HG03039 (cell line): ENCODE results near the gene CES4A.
"Not testable (repeated sequence)": the region's sequence is repeated elsewhere in the genome, so short reads cannot be mapped to it uniquely, and the experiment has no call there.

ENCODE experiments used
- ATAC-seq: cut with Tn5 transposase; IDR thresholded peaks from one replicate; pipeline ENCODE4 v1.9.1; 2021; ENCODE audit warnings: mild to moderate bottlenecking, moderate library complexity; ENCODE audit not compliant: unreplicated experiment

CES4A gene

DNA sequence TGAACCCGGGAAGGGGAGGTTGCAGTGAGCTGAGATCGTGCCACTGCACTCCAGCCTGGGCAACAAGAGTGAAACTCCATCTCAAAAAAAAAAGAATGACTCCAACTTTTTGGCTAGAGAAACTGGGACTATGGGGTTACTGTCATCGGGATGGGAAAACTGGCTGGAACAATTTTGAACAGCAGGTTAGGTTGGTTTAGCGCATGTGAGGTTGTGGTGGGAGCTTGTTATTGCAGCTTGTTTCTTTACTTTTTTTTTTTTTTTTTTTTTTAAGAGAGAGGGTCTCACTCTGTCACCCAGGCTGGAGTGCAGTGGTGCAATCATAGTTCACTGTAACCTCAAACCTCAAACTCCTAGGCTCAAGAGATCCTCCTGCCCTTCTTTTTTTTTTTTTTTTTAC lies 53.1 kb downstream of the CES4A start:
- not testable (repeated sequence) for ATAC-seq

DNA sequence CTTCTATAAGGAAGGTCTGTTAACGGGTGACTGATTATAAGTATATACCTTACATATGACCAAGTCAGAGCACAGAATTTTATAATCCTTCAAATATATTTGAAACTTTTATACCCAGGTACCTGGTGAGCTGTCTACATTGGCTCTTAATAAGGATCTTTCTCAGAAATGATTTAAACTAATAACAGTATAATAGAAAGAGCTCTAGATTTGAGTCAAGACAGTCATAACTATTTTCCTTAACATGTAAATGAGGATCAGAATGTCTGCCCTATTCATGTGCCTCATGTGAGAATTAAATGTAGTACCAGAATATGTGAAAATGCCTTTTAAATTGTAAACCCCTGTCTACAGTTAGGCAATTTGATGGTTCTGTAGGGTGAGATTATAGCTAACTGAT lies 55.0 kb downstream of the CES4A start:
- ATAC-seq = no peak

DNA sequence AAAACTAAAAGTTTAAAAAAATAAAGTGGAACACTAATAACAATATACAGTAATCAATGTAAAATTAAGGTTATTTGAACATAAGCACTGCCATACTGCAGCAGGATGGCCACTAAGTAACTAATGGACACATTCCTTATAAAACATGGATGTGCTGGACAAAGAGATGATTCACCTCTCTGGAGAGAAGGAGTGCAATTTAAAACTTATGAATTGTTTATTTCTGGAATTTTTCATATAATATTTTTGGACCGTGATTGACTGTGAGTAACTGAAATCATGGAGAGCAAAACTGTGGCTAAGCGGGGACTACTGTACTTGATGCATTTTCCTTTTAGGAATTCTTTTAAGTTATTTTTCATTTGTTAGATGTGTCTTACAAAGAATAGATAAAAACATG lies 62.4 kb downstream of the CES4A start:
- no peak for ATAC-seq

DNA sequence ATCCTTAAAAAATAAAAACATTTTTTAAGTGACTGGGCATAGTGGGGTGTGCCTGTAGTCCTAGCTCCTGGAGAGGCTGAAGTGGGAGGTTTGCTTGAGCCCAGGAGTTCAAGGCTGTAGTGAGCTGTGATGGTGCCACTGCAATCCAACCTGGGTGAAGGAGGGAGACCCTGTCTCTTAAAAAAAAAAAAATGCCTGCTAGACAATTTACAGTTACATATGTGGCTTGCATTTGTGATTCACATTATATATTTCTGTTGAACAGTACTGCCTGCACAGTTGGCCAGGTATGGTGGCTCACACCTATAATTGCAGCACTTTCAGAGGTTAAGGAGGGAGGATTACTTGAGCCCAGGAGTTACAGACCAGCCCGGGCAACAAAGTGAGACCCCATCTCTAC lies 64.0 kb downstream of the CES4A start:
- ATAC-seq = no peak

DNA sequence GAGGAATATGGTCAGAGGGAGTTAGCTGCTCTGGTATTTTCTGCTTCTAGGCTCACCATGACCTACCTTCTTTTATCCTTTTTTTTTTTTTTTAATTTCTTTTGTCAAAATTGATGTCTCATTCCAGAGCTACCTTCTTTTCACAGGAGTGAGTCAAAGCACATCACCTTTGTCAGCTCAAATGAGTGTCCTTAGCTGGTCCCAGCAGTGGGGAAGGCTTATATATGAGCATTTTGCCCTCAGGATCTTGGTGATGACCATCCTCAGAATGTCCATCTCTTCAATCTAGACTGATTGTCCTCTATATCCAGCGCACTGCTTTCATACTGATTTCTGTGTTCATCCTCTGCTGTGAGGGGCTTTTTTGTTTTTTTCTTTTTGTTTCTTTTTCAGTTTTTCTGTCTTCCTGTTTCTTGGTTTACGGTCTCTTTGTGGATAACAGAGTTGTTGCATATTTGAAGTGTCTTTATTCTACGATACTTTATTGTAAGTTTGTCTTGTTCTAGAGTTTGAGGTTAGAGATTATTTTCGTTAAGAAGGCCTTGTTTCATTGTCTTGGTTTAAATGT lies 65.5 kb downstream of the CES4A start:
- no peak for ATAC-seq

DNA sequence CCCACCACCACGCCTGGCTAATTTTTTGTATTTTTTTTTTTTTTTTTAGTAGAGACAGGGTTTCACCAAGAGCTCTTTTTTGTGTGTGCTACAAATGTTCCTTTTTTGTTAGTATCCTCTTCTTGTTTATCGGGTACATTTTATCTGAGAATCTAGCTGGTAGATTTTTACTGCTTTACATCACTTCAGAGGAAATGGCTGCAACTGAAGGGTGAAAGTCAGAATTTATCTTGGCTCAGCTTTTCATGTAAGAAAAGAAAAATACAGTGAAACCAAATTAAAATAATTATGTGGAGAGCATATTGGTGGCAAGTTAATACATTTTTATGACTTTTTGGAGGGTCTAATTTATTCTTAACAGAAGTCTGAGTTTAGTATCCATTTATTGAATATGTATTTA lies 66.5 kb downstream of the CES4A start:
- ATAC-seq = no peak

DNA sequence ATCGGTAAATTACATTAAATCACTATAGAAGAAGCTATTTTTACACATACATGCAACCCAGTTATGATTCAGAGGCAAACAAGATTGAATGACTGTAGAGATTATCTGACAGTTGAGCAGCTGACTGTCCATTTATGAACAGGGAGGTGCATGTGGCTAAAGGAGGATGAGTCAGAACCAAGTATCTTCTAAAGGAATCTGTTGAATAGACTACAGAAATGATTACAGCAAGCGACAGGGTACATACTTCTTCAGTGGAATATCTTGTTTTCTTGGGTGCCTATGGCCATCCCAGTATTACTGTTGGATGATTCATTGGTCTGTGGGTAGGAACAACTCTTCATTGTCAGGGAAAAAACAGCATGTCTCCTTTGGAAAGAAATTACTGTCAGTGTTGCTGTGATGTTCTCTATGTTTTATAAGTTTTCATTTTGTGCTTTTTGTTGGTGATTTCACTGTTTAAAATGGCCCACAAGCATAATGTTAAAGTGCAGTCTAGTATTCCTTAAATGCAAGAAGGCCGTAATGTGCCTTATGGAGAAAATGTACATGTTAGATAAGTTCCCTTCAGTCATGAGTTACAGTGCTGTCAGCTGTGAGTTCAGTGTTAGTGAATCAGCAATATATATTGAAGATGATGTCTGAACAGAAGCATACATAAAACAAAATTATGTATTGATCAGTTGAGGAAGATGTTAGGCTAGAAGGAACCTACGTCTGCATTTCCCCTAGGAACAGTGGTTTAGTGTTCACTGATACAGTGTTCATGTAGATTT lies 67.5 kb downstream of the CES4A start:
- no peak for ATAC-seq
